ENCODE data around the gene SHOC2.

- no peak for TF ChIP-seq NFE2L2 (IDR thresholded peaks at IDR 0.05; ENCODE audit: low read depth, low read length)
- no peak for TF ChIP-seq ELK1 (IDR thresholded peaks at IDR 0.05; ENCODE audit: borderline replicate concordance, low read depth, low read length)
- TF ChIP-seq CTCF (conservative IDR thresholded peaks at IDR 0.05; ENCODE audit: low read depth, low read length): no peak
- no peak for TF ChIP-seq RAD21 (IDR thresholded peaks at IDR 0.05; ENCODE audit: low read length)
- no peak for TF ChIP-seq USF2 (IDR thresholded peaks at IDR 0.05; ENCODE audit: low read depth, low read length)
- no peak for TF ChIP-seq BHLHE40 (IDR thresholded peaks at IDR 0.05; ENCODE audit: low read depth, low read length)
- TF ChIP-seq POLR2A (IDR thresholded peaks at IDR 0.05; ENCODE audit: low read depth, low read length): no peak
- no peak for TF ChIP-seq SMC3 (IDR thresholded peaks at IDR 0.05; ENCODE audit: low read depth, low read length)
- TF ChIP-seq RFX5 (IDR thresholded peaks at IDR 0.05; ENCODE audit: low read depth, low read length): no peak
- no peak for TF ChIP-seq MXI1 (IDR thresholded peaks at IDR 0.05; ENCODE audit: borderline replicate concordance, low read depth, low read length)
- no peak for TF ChIP-seq RCOR1 (IDR thresholded peaks at IDR 0.05; ENCODE audit: insufficient replicate concordance, low read length)
- no peak for TF ChIP-seq CEBPB (IDR thresholded peaks at IDR 0.05; ENCODE audit: low read depth, low read length)
- no peak for TF ChIP-seq MAZ (IDR thresholded peaks at IDR 0.05; ENCODE audit: borderline replicate concordance, low read depth, low read length)
Observed at GRCh38 chr10:110873951-110874350, 45.5 kb upstream of the SHOC2 start.

Measured in IMR-90 (cell line).